GM21576 (cell line): Measurements from ENCODE around the gene CNPY1.
"Not testable (repeated sequence)": the region's sequence is repeated elsewhere in the genome, so short reads cannot be mapped to it uniquely, and the experiment has no call there.

Experiments
- ATAC-seq: cut with Tn5 transposase; IDR thresholded peaks from one replicate; pipeline ENCODE4 v1.9.1; 2021; ENCODE audit warnings: mild to moderate bottlenecking, moderate library complexity; ENCODE audit not compliant: unreplicated experiment

Gene CNPY1

GRCh38 chr7:155579565-155579964 lies 33.2 kb upstream of the CNPY1 start:
- no peak for ATAC-seq

DNA sequence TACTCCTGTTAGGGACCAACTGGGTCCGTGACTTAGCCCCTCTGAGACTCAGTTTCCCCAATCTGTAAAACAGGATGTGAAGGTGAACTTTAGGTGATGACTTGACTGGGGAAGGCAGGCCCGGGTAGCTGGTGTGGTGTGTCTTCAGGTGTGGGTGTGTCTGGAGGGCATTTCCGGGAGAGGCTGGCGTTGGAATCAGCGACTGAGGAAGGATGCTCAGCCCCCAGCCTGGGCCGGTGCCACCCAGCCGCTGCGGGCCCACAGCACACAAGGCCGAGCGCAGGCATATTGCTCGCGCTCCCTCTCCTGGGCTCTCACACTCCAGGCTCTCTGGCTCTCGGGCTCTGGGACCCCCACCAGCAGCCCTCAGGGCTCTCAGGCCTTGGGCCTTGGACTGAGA lies 31.7 kb upstream of the CNPY1 start:
- ATAC-seq: no peak

- ATAC-seq: no peak
Observed at GRCh38 chr7:155577509-155577905, 31.1 kb upstream of the CNPY1 start.

DNA sequence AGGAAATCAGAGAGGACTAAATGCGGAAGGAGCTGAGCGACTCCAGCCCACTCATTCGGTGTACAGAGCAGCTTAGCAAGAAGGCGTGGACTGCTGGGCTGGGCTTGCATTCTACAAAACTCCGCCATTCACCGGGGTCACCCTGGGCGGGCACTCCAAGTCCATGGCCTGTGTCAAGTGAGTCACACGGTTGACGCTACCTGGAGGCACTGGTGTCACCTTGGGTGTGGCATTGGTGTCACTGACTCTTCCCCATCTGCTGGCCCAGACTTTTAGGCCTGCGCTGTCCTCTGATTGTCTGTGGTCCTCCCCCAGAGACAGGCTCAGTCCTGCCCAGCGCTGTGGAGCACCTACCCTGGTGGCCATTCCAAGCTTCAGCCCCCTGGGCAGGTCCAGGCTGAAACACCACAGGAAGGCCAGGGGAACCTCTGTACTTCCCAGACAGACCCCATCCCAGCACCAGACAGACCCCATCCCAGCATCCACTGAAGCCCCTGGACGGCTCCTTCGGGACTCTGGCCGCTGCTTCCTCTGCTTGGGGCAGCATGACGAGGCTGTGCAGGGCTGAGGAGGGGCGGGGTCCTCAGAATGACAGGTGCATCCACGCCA lies 30.6 kb upstream of the CNPY1 start:
- no peak for ATAC-seq

DNA sequence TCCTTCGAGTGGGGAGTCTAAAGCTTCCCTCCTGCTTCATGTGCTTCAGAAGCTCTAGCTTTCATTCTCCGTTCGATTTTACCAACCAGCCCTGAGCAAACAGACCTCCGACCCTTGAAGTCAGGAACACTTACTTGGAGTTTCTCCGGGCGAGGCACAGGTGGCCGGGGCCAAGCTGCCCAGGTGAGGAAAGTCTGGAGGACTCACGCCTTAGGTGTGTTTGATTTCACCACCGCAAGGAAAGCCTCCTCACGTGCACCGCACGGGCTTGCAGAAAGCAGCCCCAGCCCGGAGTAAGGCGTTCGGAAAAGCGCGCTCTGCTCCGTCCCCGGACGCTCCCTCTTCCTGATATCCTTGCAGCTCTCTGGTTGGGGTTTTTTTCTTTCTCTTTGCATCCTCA lies 30.1 kb upstream of the CNPY1 start:
- no peak for ATAC-seq

DNA sequence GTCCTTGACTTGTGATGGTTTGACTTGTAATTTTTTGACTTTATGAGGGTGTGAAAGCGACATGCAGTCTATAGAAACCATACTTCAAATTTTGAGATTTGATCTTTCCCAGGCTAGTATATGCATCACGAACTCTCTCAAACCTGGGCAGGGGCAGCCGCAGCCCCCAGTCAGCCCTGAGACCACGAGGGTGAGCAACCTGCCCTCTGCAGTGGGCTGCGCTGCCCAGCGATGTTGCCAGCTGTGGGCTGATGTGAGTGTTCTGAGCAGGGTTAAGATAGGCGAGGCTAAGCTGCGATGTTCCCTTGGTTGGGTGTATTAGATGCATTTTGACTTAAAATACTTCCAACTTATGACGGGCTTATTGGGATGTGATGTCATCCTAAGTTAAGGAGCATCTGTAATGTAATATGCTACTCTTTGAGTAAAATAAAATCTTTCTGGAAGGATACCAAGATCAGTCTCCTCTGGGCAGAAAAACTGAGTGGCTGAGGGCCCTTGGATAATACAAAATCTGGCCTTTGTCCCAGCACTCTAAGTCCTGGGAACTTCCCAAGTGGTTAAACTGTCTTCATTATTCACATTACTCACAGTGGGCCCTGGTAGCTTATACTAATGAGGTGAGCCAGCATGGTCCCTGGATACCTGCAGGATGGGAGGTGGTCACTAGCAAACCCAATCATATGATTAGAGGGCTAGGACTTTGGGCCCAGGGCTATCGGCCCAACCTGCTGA lies 28.4 kb upstream of the CNPY1 start:
- no peak for ATAC-seq

GRCh38 chr7:155571581-155572345 lies 25.4 kb upstream of the CNPY1 start:
- ATAC-seq: no peak

GRCh38 chr7:155570991-155571390 lies 24.6 kb upstream of the CNPY1 start:
- ATAC-seq: no peak

GRCh38 chr7:155570171-155570958 lies 24.0 kb upstream of the CNPY1 start:
- no peak for ATAC-seq

GRCh38 chr7:155569681-155570080 lies 23.3 kb upstream of the CNPY1 start:
- ATAC-seq: no peak

- ATAC-seq: no peak
Observed at GRCh38 chr7:155568842-155569494, 22.6 kb upstream of the CNPY1 start.

DNA sequence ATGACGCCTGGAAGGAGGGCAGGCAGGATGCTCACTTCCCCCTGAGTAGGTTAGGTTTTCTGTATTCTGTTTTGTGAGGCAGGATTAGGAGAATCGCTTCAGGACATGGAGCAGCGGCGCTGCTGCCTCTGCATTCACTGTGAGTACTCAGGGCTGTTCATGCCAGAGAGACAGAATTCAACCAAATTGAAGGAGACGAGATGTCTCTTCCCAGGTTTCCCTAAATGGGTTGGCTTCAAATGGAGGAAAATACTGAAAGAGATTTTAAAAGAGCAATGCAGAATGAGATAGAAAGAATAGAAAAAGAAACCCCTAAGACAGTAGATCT lies 21.9 kb upstream of the CNPY1 start:
- ATAC-seq: no peak

- ATAC-seq: no peak
Observed at GRCh38 chr7:155567646-155568332, 21.4 kb upstream of the CNPY1 start.

GRCh38 chr7:155566011-155566836 lies 19.9 kb upstream of the CNPY1 start:
- ATAC-seq: no peak

DNA sequence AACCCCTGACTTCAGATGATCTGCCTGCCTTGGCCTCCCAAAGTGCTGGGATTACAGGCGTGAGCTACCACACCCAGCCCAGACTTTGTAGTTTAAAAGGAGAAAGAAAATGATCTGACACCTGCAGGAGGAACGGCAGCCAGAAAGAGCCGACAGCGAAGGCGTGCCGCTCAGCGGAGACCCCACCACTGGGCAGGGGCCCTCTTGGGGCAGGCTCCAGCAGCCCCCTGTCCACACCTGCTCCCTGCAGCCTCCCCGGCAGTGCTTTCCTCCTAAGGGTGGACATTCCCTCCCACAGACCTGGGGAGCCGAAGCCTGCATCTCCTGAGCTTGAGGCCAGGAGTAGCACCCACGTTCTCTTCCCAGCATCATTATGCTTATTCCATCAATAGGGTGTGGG lies 19.2 kb upstream of the CNPY1 start:
- no peak for ATAC-seq

- not testable (repeated sequence) for ATAC-seq
Observed at GRCh38 chr7:155562976-155563375, 16.6 kb upstream of the CNPY1 start.

- no peak for ATAC-seq
Observed at GRCh38 chr7:155562106-155562505, 15.7 kb upstream of the CNPY1 start.

- ATAC-seq: no peak
Observed at GRCh38 chr7:155560982-155561686, 14.8 kb upstream of the CNPY1 start.
